Fibroblast of skin of left biceps (primary cell): ENCODE results near the gene FUT1.
"Not testable (repeated sequence)": the region's sequence is repeated elsewhere in the genome, so short reads cannot be mapped to it uniquely, and the experiment has no call there.

Experiments used
- DNase-seq, 2 experiments: peaks; one replicate each; pipeline ENCODE4 v3.0.0-alpha.2; 2013; ENCODE audit warnings: low read depth in 2 of 2

Gene FUT1

GRCh38 chr19:48768994-48769713 lies 16.7 kb upstream of the FUT1 start:
- DNase-seq, result no peak

GRCh38 chr19:48768171-48768753 lies 15.8 kb upstream of the FUT1 start:
- DNase-seq, result not testable (repeated sequence)

- DNase-seq, result not testable (repeated sequence)
These were observed 13.4 kb upstream of the FUT1 start for GRCh38 chr19:48765816-48766215.

GRCh38 chr19:48760504-48761205 lies 8.2 kb upstream of the FUT1 start:
- DNase-seq, result no peak

GRCh38 chr19:48757741-48758144 lies 5.3 kb upstream of the FUT1 start:
- no peak for DNase-seq

GRCh38 chr19:48757089-48757675 lies 4.7 kb upstream of the FUT1 start:
- DNase-seq, result no peak

GRCh38 chr19:48756686-48757085 lies 4.2 kb upstream of the FUT1 start:
- no peak for DNase-seq

GRCh38 chr19:48756212-48756611 lies 3.8 kb upstream of the FUT1 start:
- no peak for DNase-seq

- DNase-seq, result no peak
These were observed 3.3 kb upstream of the FUT1 start for GRCh38 chr19:48755787-48756186.

- DNase-seq, result no peak
These were observed 2.7 kb upstream of the FUT1 start, which contains the start of gene FGF21 for GRCh38 chr19:48755084-48755641. TSS of gene FGF21 (plus strand) at chr19:48755524. CDS start at chr19:48756237, 713 bp downstream.

GRCh38 chr19:48751845-48752495 lies 471 bp downstream of the FUT1 start:
- DNase-seq, result no peak

- DNase-seq, result no peak
These were observed 1.5 kb downstream of the FUT1 start for GRCh38 chr19:48750771-48751504.

- DNase-seq, result no peak
These were observed 2.1 kb downstream of the FUT1 start for GRCh38 chr19:48750351-48750750.

GRCh38 chr19:48749571-48750198 lies 2.8 kb downstream of the FUT1 start:
- DNase-seq, result no peak

GRCh38 chr19:48746738-48747575 lies 5.5 kb downstream of the FUT1 start, which contains the start of gene IZUMO1:
TSS of gene IZUMO1 (minus strand) at chr19:48746909. CDS start at chr19:48745859, 1,050 bp downstream.
- peak; percentile 66 to 70 for DNase-seq

- DNase-seq, result no peak
These were observed 6.3 kb downstream of the FUT1 start for GRCh38 chr19:48746110-48746509.

GRCh38 chr19:48745208-48745995 lies 7.0 kb downstream of the FUT1 start:
- peak in 1 of 2 experiments; percentile 10 for DNase-seq

GRCh38 chr19:48742096-48742495 lies 10.3 kb downstream of the FUT1 start:
- DNase-seq, result no peak
